Measurements from ENCODE around the gene HACL1. TPM values are rescaled to one million over a fixed set of nuclear protein-coding genes. Genes with fewer than 3 reads are reported as not detected.

The HACL1 gene
- total and polyA plus RNA-seq, 10 of the 15 experiments (the other 5 are each of a cell fraction or from before 2014, with no cell fraction given) = 19.4 to 48.7 (median 30.1) TPM

DNA sequence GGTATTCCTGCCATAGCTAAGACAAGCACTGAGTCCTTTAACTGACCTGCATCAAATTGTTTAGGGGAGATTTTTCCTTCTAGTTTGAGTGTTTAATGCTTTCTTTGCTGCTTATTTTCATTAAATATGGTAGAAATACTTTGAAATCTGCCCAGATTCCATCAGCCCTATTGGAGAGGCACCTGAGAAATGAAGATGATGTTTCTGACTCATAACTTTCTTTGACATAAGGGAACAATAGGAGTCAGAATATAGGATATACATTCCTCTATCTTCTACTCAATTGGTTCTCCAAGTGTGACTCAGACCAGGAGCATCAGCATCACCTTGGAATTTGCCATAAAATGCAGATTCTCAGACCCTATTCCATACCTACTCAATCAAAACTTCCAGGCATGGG lies 27.6 kb upstream of the HACL1 start (continued):
- TF ChIP-seq, protein P1, sequence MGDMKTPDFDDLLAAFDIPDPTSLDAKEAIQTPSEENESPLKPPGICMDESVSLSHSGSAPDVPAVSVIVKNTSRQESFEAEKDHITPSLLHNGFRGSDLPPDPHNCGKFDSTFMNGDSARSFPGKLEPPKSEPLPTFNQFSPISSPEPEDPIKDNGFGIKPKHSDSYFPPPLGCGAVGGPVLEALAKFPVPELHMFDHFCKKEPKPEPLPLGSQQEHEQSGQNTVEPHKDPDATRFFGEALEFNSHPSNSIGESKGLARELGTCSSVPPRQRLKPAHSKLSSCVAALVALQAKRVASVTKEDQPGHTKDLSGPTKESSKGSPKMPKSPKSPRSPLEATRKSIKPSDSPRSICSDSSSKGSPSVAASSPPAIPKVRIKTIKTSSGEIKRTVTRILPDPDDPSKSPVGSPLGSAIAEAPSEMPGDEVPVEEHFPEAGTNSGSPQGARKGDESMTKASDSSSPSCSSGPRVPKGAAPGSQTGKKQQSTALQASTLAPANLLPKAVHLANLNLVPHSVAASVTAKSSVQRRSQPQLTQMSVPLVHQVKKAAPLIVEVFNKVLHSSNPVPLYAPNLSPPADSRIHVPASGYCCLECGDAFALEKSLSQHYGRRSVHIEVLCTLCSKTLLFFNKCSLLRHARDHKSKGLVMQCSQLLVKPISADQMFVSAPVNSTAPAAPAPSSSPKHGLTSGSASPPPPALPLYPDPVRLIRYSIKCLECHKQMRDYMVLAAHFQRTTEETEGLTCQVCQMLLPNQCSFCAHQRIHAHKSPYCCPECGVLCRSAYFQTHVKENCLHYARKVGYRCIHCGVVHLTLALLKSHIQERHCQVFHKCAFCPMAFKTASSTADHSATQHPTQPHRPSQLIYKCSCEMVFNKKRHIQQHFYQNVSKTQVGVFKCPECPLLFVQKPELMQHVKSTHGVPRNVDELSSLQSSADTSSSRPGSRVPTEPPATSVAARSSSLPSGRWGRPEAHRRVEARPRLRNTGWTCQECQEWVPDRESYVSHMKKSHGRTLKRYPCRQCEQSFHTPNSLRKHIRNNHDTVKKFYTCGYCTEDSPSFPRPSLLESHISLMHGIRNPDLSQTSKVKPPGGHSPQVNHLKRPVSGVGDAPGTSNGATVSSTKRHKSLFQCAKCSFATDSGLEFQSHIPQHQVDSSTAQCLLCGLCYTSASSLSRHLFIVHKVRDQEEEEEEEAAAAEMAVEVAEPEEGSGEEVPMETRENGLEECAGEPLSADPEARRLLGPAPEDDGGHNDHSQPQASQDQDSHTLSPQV (IDR thresholded peaks at IDR 0.05) = no peak
- TF ChIP-seq, protein P2, sequence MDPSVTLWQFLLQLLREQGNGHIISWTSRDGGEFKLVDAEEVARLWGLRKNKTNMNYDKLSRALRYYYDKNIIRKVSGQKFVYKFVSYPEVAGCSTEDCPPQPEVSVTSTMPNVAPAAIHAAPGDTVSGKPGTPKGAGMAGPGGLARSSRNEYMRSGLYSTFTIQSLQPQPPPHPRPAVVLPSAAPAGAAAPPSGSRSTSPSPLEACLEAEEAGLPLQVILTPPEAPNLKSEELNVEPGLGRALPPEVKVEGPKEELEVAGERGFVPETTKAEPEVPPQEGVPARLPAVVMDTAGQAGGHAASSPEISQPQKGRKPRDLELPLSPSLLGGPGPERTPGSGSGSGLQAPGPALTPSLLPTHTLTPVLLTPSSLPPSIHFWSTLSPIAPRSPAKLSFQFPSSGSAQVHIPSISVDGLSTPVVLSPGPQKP (IDR thresholded peaks at IDR 0.05; ENCODE audit: low read depth, low read length) = no peak
- TF ChIP-seq NFYB (IDR thresholded peaks at IDR 0.05; ENCODE audit: insufficient read depth, low read depth, low read length) (no peak), EZH2 (IDR thresholded peaks at IDR 0.05; ENCODE audit: borderline replicate concordance, control insufficient read depth, low read depth, low read length) (no peak), RFX5 (IDR thresholded peaks at IDR 0.05; ENCODE audit: low read depth, low read length) (no peak), ZNF274 (IDR thresholded peaks at IDR 0.05; ENCODE audit: insufficient read depth, insufficient read length) (no peak), CREM (IDR thresholded peaks at IDR 0.05; ENCODE audit: low read depth) (no peak)

All from GM12878 (cell line).